Measurements from ENCODE around the gene SULF2.

SULF2 gene

GRCh38 chr20:47817573-47817972 lies 32.3 kb upstream of the SULF2 start:
- no peak for DNase-seq (ENCODE audit: low read depth, low spot score)
- H3K36me3 ChIP-seq (ENCODE audit: control insufficient read depth, insufficient read depth, low read length): no peaks in the 10 kb centered on the region
- no peaks in the 10 kb centered on the region for H3K9me3 ChIP-seq (ENCODE audit: control insufficient read depth, insufficient read depth, low read length)
- no CpG with 5 or more reads among the region's 7 CpGs for WGBS (ENCODE audit: insufficient coverage, insufficient read length)
- no peak overlapping the region for H3K4me3 ChIP-seq (ENCODE audit: low read length)
- no peaks in the 10 kb centered on the region for H3K27me3 ChIP-seq (ENCODE audit: control insufficient read depth, insufficient read depth, low read length)
- no peak overlapping the region for H3K27ac ChIP-seq (ENCODE audit: low read length)
- no peaks in the 10 kb centered on the region for H3K4me1 ChIP-seq (ENCODE audit: control insufficient read depth, insufficient read depth, low read length)

DNA sequence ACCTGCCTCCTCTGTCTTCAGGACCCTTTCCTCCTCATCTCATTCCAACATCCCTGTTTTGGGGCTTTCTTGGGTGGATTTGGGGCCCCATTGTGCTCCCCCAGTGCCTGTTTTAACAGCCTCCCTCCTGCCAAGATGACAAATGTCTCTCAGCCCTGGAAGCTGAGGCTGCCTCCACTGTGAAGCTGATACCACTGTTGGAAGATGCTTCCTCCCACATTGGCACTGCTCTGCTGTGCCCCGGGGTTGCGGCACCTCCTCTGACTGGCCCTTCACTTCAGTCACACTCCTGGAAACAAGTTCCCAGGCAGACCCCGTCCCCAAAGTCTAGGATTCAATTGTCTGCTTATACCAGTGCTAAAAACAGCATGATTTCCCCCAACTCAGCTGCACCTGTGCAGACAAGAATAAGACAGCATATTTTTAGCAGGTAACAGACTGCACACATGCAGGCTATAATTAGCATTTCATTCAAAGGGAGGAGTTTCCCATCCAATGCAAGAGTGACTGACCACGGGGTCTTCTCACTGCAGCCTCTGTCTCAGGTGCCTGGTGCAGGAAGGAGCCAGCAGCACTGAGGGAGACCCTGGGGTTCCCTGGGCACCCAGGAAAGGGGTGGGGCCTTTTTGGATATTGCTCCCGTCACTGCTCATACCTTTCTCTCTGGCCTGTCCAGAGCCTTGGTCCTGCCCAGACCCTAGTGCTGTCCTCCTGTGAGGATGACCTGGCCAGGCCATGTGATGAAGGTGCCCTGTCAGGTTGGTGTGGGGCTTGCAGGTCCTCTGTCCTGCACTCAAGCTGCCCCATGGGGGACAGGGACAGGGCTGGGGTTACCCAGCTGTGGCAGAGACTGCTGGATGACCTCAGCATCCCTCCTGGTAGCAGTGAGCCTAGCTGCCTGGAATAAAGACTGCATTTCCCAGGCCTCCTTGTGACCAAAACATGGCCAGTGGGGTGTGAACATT lies 31.5 kb upstream of the SULF2 start:
- Histone ChIP-seq H3K4me3 (ENCODE audit: low read length) (no peak overlapping the region), H3K27me3 (ENCODE audit: control insufficient read depth, insufficient read depth, low read length) (no peaks in the 10 kb centered on the region), H3K27ac (ENCODE audit: low read length) (no peak overlapping the region), H3K9me3 (ENCODE audit: control insufficient read depth, insufficient read depth, low read length) (no peaks in the 10 kb centered on the region), H3K4me1 (ENCODE audit: control insufficient read depth, insufficient read depth, low read length) (no peaks in the 10 kb centered on the region), H3K36me3 (ENCODE audit: control insufficient read depth, insufficient read depth, low read length) (no peaks in the 10 kb centered on the region)
- no CpG with 5 or more reads among the region's 5 CpGs for WGBS (ENCODE audit: insufficient coverage, insufficient read length)
- DNase-seq (ENCODE audit: low read depth, low spot score): no peak

GRCh38 chr20:47815866-47816265 lies 30.6 kb upstream of the SULF2 start:
- no peak for DNase-seq (ENCODE audit: low read depth, low spot score)
- Histone ChIP-seq H3K4me3 (ENCODE audit: low read length) (no peak overlapping the region), H3K4me1 (ENCODE audit: control insufficient read depth, insufficient read depth, low read length) (no peaks in the 10 kb centered on the region), H3K27ac (ENCODE audit: low read length) (no peak overlapping the region), H3K9me3 (ENCODE audit: control insufficient read depth, insufficient read depth, low read length) (no peaks in the 10 kb centered on the region), H3K36me3 (ENCODE audit: control insufficient read depth, insufficient read depth, low read length) (no peaks in the 10 kb centered on the region), H3K27me3 (ENCODE audit: control insufficient read depth, insufficient read depth, low read length) (no peaks in the 10 kb centered on the region)
- no CpG with 5 or more reads among the region's 5 CpGs for WGBS (ENCODE audit: insufficient coverage, insufficient read length)

DNA sequence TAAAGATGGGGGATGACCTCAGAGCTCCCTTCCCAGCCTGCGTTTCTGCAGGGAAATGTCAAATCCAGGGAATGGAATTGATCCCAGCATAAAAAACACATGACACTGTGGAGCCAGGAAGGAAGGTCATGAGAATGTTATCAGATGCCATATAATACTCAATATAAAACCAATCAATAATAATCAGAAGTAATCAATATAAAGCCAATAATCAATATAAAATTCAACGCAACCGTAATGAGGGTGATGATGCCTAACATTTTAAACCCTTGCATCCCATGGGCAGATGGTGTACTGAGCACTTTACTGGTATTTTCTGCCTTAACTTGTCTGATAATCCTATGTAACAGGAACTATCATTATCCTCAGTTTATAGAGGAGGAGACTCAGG lies 30.1 kb upstream of the SULF2 start:
- Histone ChIP-seq H3K27ac (ENCODE audit: low read length) (no peak overlapping the region), H3K9me3 (ENCODE audit: control insufficient read depth, insufficient read depth, low read length) (no peaks in the 10 kb centered on the region), H3K36me3 (ENCODE audit: control insufficient read depth, insufficient read depth, low read length) (no peaks in the 10 kb centered on the region), H3K27me3 (ENCODE audit: control insufficient read depth, insufficient read depth, low read length) (no peaks in the 10 kb centered on the region), H3K4me3 (ENCODE audit: low read length) (no peak overlapping the region), H3K4me1 (ENCODE audit: control insufficient read depth, insufficient read depth, low read length) (no peaks in the 10 kb centered on the region)
- no CpG with 5 or more reads among the region's 3 CpGs for WGBS (ENCODE audit: insufficient coverage, insufficient read length)
- DNase-seq (ENCODE audit: low read depth, low spot score): no peak

GRCh38 chr20:47814632-47815415 lies 29.5 kb upstream of the SULF2 start:
- no peaks in the 10 kb centered on the region for H3K4me1 ChIP-seq (ENCODE audit: control insufficient read depth, insufficient read depth, low read length)
- H3K36me3 ChIP-seq (ENCODE audit: control insufficient read depth, insufficient read depth, low read length): no peaks in the 10 kb centered on the region
- H3K27me3 ChIP-seq (ENCODE audit: control insufficient read depth, insufficient read depth, low read length): no peaks in the 10 kb centered on the region
- no peak for DNase-seq (ENCODE audit: low read depth, low spot score)
- H3K9me3 ChIP-seq (ENCODE audit: control insufficient read depth, insufficient read depth, low read length): no peaks in the 10 kb centered on the region
- no peak overlapping the region for H3K4me3 ChIP-seq (ENCODE audit: low read length)
- WGBS (ENCODE audit: insufficient coverage, insufficient read length): no CpG with 5 or more reads among the region's 4 CpGs
- no peak overlapping the region for H3K27ac ChIP-seq (ENCODE audit: low read length)

GRCh38 chr20:47810721-47811347 lies 25.6 kb upstream of the SULF2 start:
- no CpG with 5 or more reads among the region's 18 CpGs for WGBS (ENCODE audit: insufficient coverage, insufficient read length)
- Histone ChIP-seq H3K27ac (ENCODE audit: low read length) (no peak overlapping the region), H3K4me3 (ENCODE audit: low read length) (no peak overlapping the region), H3K9me3 (ENCODE audit: control insufficient read depth, insufficient read depth, low read length) (no peaks in the 10 kb centered on the region), H3K27me3 (ENCODE audit: control insufficient read depth, insufficient read depth, low read length) (no peaks in the 10 kb centered on the region), H3K36me3 (ENCODE audit: control insufficient read depth, insufficient read depth, low read length) (no peaks in the 10 kb centered on the region), H3K4me1 (ENCODE audit: control insufficient read depth, insufficient read depth, low read length) (peaks cover 3% of the 10 kb centered on the region)
- no peak for DNase-seq (ENCODE audit: low read depth, low spot score)

DNA sequence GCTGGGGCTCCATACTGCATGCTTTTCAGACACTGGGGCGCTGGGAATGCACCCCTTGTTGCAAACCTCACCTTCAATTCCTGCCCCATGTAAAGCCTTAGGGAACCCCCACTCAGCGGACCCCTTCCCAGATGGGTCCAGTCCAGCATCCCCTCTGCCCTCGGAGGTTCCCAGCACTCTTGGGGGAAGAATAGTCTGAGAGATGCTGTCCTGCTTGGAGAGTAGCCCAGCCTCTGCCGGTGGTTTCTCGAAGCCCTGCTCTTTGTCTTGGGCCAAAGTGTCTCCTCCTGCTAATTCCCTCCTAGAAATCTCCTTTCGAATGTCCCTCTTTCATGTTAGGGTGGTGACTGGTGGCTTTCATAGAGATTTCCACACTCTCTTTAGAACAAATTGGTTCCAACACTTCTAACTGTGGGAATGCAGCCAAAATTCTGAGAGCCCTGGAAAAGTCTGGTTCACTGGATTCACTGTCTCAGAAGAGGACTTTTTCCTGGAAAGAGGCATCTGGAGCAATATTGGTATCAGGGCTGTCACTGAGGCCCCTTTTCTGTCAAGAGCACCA lies 24.9 kb upstream of the SULF2 start:
- H3K4me3 ChIP-seq (ENCODE audit: low read length): no peak overlapping the region
- peaks cover 5% of the 10 kb centered on the region for H3K4me1 ChIP-seq (ENCODE audit: control insufficient read depth, insufficient read depth, low read length)
- no peak for DNase-seq (ENCODE audit: low read depth, low spot score)
- no peak overlapping the region for H3K27ac ChIP-seq (ENCODE audit: low read length)
- no peaks in the 10 kb centered on the region for H3K36me3 ChIP-seq (ENCODE audit: control insufficient read depth, insufficient read depth, low read length)
- no peaks in the 10 kb centered on the region for H3K9me3 ChIP-seq (ENCODE audit: control insufficient read depth, insufficient read depth, low read length)
- no CpG with 5 or more reads among the region's 6 CpGs for WGBS (ENCODE audit: insufficient coverage, insufficient read length)
- no peaks in the 10 kb centered on the region for H3K27me3 ChIP-seq (ENCODE audit: control insufficient read depth, insufficient read depth, low read length)

DNA sequence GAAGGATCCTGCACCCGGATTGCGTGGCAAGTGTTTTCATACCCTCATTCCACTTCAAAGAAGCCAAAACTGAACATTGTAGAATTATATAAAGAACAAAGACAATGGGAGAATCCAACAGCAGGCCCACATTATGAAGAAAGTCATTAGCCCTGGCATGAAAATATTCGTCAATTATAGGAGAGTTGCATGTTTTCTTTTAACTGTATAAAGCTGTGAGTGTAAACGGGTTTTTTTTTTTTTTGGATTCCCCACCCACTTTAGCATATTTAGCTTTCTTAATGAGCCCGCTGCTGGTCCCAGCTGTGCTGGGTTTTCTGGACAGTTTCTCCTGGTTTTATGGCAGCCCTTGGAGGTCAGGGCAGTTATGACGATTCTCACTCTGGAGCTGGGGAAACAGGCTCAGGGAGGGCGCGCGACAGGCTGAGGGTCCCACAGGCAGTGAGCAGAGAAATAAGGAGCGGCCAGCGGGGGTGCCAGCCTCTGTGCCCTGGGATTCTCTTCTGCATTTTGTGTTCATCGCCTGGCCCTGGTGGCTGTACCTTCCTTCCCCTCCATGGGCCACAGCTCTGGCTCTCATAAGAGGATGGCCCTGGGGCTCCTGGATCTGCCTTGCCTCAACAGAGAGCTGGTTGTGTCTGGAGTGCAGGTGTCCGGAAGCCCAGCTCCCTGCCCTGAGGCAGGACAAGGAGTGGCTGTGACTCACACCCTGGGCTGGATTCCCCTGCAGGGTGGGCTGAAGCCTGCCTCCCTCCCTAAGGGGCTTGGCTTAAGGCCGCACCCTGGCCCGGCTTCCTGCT lies 24.1 kb upstream of the SULF2 start:
- Histone ChIP-seq H3K4me1 (ENCODE audit: control insufficient read depth, insufficient read depth, low read length) (peaks cover 5% of the 10 kb centered on the region), H3K4me3 (ENCODE audit: low read length) (no peak overlapping the region), H3K27me3 (ENCODE audit: control insufficient read depth, insufficient read depth, low read length) (no peaks in the 10 kb centered on the region), H3K9me3 (ENCODE audit: control insufficient read depth, insufficient read depth, low read length) (no peaks in the 10 kb centered on the region), H3K27ac (ENCODE audit: low read length) (no peak overlapping the region), H3K36me3 (ENCODE audit: control insufficient read depth, insufficient read depth, low read length) (no peaks in the 10 kb centered on the region)
- WGBS (ENCODE audit: insufficient coverage, insufficient read length): no CpG with 5 or more reads among the region's 15 CpGs
- no peak for DNase-seq (ENCODE audit: low read depth, low spot score)

GRCh38 chr20:47805951-47806350 lies 20.7 kb upstream of the SULF2 start:
- Histone ChIP-seq H3K4me3 (ENCODE audit: low read length) (no peak overlapping the region), H3K27ac (ENCODE audit: low read length) (no peak overlapping the region), H3K36me3 (ENCODE audit: control insufficient read depth, insufficient read depth, low read length) (no peaks in the 10 kb centered on the region), H3K27me3 (ENCODE audit: control insufficient read depth, insufficient read depth, low read length) (no peaks in the 10 kb centered on the region), H3K4me1 (ENCODE audit: control insufficient read depth, insufficient read depth, low read length) (peaks cover 7% of the 10 kb centered on the region), H3K9me3 (ENCODE audit: control insufficient read depth, insufficient read depth, low read length) (no peaks in the 10 kb centered on the region)
- WGBS (ENCODE audit: insufficient coverage, insufficient read length): no CpG with 5 or more reads among the region's 14 CpGs
- no peak for DNase-seq (ENCODE audit: low read depth, low spot score)
